HG03139 (cell line): ENCODE results near the gene OLFM1.
"Not testable (repeated sequence)": the region's sequence is repeated elsewhere in the genome, so short reads cannot be mapped to it uniquely, and the experiment has no call there.

Experiments used
- ATAC-seq: cut with Tn5 transposase; IDR thresholded peaks from one replicate; pipeline ENCODE4 v1.9.1; 2021; ENCODE audit not compliant: unreplicated experiment

OLFM1 gene

GRCh38 chr9:135105938-135106491 lies 18.5 kb downstream of the OLFM1 start:
- no peak for ATAC-seq

GRCh38 chr9:135106551-135107270 lies 19.2 kb downstream of the OLFM1 start:
- ATAC-seq: no peak

DNA sequence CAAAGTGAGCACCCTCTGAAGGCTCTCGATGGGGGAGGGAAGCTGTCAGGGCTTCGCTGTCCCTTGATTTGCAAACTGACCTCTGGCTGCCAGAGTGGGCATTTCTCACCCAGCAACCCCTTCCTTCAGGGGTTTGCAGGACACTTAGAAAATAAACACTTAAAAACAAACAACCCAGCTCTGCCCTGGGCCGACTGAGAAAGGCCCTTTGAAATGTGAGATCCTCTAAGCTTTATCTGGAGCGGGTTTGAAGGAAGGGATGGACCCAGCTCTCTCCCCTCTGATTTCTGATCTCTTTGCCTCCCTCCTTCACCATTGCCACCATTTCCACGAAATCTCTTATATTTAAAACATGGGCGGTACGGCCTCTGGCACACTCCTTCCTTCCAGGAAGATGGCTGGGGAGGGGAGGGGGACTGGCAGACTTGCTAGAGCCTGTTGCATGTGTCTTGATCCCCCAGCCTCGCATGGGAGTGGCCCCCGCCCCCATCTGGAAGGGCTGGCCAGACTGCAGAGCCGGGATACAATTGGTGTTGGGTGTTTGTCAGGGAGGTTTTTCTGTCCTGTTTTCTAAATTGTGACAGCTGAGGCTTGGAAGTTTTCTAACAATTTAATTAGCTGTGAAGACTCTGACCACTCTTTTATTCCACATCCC lies 20.2 kb downstream of the OLFM1 start:
- no peak for ATAC-seq

GRCh38 chr9:135108831-135109510 lies 21.5 kb downstream of the OLFM1 start:
- ATAC-seq: no peak

- no peak for ATAC-seq
These were observed 22.2 kb downstream of the OLFM1 start for GRCh38 chr9:135109650-135110049.

GRCh38 chr9:135110416-135110815 lies 22.9 kb downstream of the OLFM1 start:
- ATAC-seq: no peak

DNA sequence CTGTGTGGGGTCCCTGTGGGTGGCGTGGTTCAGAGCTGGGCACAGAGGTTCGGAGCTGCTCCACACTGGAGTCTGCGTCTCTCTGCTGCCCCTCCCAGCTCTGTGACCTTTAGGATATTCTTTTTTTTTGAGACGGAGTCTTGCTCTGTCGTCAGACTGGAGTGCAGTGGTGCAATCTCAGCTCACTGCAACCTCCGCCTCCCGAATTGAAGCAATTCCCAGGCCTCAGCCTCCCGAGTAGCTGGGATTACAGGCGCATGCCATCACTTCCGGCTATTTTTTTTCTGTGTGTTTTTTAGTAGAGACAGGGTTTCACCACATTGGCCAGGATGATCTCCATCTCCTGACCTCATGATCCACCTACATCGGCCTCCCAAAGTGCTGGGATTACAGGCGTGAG lies 24.1 kb downstream of the OLFM1 start:
- ATAC-seq: not testable (repeated sequence)

DNA sequence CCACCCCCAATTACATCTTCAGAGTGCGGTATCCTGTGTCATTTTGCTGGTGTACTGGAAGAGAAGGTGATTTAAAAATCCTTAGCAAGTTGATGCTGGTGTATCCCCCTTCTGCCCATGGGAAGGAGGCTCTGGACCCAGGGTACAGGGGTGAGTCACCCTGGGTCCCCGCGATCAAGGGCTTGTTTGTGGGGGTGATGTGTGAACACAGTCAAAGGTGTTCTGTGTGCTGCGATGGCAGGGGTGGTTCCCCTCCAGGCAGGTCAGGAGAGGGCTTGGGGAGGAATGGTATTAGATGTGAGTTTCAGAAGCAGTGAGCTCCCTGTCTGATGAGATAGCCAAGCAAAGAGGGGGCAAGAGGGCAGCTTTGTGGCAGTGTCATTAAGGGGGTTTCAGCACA lies 28.9 kb downstream of the OLFM1 start:
- ATAC-seq: no peak

DNA sequence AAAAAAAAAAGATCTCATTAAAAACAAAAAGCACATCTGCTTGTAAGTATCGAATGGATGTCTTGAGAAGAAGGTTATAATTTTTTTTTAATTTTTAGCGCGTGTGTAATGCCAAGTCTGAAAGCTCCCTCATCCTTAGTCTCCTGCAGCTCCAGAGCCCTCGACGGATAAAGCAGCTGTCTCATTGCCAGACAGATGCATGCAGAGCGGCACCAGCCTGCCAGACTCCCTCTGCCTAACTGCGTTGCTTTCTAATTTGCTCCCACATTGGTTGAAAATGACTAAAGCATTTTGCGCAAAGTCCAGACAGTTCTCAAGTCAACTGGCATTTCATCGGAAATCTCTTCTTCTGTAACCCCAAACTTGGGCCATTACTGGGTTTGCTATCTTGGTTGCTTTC lies 29.4 kb downstream of the OLFM1 start:
- no peak for ATAC-seq

DNA sequence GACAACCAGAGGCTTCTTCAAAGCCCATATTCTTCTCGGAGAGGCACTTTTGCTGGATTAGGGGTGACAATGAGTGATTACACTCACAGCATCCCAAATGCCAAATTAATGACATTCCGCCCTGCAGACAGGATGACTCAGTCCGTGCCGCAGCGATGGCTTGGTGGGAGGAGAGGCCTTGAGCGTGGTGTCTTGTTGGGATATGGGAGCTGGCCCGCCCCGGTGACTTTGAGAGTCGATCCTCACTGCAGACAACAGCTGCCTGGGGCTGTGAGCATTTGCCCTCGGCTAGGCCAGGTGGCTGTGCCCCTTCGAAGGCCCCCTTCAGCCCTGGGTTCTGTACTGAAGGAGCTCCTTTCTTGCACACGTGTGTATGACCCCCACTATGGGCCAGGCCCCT lies 29.8 kb downstream of the OLFM1 start:
- no peak for ATAC-seq

DNA sequence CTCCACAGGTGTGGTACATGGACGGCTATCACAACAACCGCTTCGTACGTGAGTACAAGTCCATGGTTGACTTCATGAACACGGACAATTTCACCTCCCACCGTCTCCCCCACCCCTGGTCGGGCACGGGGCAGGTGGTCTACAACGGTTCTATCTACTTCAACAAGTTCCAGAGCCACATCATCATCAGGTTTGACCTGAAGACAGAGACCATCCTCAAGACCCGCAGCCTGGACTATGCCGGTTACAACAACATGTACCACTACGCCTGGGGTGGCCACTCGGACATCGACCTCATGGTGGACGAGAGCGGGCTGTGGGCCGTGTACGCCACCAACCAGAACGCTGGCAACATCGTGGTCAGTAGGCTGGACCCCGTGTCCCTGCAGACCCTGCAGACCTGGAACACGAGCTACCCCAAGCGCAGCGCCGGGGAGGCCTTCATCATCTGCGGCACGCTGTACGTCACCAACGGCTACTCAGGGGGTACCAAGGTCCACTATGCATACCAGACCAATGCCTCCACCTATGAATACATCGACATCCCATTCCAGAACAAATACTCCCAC lies 32.1 kb downstream of the OLFM1 start:
- no peak for ATAC-seq

DNA sequence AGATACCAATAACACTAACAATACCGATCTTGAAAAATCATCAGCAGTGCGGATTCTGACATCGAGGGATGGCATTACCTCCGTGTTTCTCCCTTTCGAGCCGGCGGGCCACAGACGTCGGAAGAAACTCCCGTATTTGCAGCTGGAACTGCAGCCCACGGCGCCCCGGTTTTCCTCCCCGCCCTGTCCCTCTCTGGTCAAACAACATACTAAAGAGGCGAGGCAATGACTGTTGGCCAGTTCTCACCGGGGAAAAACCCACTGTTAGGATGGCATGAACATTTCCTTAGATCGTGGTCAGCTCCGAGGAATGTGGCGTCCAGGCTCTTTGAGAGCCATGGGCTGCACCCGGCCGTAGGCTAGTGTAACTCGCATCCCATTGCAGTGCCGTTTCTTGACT lies 32.8 kb downstream of the OLFM1 start:
- no peak for ATAC-seq

DNA sequence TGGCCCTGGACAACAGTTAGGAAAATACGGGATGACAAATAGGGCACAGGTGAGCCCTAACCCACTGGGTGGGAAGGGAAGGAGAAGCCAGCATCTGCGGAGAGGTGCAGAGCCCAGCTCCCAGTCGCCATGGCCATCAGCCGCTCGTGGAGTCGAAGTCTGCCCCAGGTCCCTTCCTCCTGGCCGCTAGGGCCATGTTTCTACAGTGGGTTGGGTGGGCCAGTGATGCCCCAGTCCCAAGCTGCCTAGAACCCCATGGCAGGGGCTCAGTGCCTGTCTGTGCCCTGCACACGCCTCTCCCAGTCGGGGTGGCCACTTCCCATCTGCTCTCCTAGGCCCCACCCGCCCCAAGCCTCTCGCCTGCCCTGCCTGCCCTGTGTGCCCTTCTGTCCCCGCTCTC lies 34.8 kb downstream of the OLFM1 start:
- no peak for ATAC-seq

DNA sequence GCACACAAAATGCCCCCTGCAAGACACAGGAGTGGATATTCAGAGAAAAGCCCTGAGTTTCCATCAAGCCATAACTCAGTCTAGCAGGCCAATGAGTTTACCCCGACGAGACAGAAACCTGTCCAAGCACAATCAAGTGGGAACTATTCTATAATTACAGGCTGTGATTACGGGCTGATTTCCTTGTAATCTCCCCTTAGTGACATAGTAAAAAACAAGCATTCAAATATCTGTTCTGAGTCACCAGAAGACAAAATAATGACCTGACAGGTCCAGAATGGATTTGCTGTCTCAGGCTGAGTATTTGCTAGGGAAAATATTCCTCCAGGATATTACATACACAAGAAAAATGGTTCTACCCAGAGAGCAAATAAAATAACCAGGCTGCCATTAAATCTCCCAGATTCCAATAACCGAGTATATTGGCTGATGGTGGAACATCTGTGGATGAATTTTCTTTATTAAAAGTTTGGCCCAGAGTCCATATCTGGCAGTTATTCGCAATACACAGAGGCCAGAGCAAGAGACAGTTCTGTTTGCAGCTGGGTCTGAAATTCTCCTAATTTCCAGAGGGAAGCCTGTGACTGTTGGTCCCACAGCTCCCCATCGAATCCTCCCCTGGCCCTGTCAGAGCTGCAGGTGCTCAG lies 35.8 kb downstream of the OLFM1 start:
- no peak for ATAC-seq

DNA sequence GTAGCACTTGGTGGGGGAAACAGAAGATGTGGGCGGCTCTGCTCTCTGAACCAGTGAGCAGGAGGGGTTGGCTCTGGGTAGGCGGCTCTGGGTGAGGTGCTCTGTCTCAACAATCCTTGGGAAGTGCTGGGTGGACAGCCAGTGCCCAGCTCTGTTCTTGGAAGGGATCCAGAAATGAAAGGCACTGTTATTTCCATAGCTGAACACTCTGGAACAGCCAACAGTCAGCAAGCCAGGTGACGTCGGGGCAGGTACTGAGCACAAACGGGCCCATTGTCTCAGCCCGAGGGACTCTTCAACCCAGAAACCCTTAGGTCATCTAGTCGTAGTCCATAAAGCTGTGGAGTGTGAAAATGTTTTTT lies 36.3 kb downstream of the OLFM1 start:
- no peak for ATAC-seq

DNA sequence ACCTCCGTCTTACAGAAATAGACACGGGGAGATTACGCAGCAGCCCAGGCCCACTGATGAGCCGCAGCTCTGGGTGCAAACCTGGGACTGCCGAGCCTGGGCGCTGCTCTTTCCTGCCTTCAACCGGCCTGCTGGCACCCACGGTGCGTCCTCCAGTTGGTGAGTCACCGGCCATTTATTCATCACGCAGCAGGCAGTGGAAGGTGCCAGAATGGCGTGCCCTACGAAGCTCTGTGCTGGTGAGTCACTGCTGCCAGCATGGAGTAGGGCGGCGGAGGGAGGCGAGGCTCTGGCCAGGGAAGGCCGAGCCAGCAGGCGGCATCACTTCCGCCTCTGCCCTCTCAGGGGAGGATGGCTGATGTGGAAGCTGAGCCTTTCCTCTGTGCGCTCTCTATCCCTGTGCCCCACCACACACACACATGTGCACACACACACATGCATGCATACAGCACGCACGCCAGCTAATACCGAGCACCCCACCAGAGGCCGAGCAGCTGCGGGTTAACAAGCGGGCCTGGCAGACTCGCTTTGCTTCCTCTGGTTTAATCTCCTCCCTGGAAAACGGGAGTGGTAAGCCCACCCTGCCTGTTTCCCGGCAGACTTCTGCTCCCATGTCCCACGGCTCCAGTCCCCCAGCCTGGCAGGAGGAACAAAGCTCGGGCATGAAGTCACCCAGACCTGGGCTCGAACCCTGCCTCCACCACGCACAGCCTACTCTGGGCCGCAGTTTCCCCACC lies 39.2 kb downstream of the OLFM1 start:
- no peak for ATAC-seq

- ATAC-seq: no peak
These were observed 40.5 kb downstream of the OLFM1 start for GRCh38 chr9:135127718-135128670.

DNA sequence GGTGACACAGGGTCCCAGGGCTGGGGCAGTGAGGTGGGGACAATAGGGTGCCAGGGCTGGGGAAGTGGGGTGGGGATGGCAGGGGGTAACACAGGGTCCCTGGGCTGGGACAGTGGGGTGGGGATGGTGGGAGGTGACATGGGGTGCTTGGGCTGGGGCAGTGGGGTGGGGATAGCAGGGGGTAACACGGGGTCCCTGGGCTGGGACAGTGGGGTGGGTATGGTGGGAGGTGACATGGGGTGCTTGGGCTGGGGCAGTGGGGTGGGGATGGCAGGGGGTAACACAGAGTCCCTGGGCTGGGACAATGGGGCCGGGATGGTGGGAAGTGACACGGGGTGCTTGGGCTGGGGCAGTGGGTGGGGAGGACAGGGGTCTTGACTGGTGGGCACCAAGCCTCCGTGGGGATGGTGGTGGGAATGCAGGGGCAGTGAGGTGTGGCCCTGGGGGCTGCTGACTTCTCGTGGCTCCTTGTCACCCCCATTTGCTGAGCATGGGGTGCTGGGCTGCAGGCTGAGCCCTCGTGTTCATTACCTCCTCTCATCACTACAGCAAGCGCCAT lies 41.7 kb downstream of the OLFM1 start:
- ATAC-seq: no peak
